NT2/D1 (cell line): Measurements from ENCODE around the gene TARBP2.

Source experiments
- SUZ12 ChIP-seq: IDR thresholded peaks from 2 replicates; pipeline ENCODE4 v1.6.1; 2011; ENCODE audit not compliant: insufficient read length, insufficient read depth; ENCODE audit errors: extremely low read depth
- YY1 ChIP-seq: IDR thresholded peaks from 2 replicates; pipeline ENCODE4 v1.6.1; 2011; ENCODE audit not compliant: insufficient read length, insufficient read depth

GRCh38 chr12:53507603-53507885 is 6.5 kb downstream of the TARBP2 start:
- TF ChIP-seq YY1 (no peak), SUZ12 (no peak)
